ENCODE measurements around the gene CDH24. TPM values are rescaled to one million over a fixed set of nuclear protein-coding genes. Genes with fewer than 3 reads are reported as not detected.

CDH24 gene
- total and polyA plus RNA-seq, 2 of the 13 experiments (the other 11 are each of a cell fraction or from before 2014, with no cell fraction given), result 0.69 to 0.99 TPM

- no peak for TF ChIP-seq ZNF207 (IDR thresholded peaks at IDR 0.05; ENCODE audit: borderline replicate concordance)
- no peak; the same call in 1 of the 2 replicates for TF ChIP-seq DPF2 (CRISPR knock-in tag; IDR thresholded peaks at IDR 0.05; ENCODE audit: borderline replicate concordance, low read depth)
- peak; percentile 89 for TF ChIP-seq GATA4 (IDR thresholded peaks at IDR 0.05; ENCODE audit: borderline replicate concordance, low read depth)
- peak; percentile 100 for TF ChIP-seq ZNF788 (CRISPR knock-in tag; IDR thresholded peaks at IDR 0.05; ENCODE audit: borderline replicate concordance)
- peak; percentile 77 for TF ChIP-seq FOXO1 (CRISPR knock-in tag; IDR thresholded peaks at IDR 0.05)
- TF ChIP-seq MTA3 (CRISPR knock-in tag; IDR thresholded peaks at IDR 0.05), result peak; percentile 83; the same call in 1 of the 2 replicates
- TF ChIP-seq ZNF570 (CRISPR knock-in tag; IDR thresholded peaks at IDR 0.05; ENCODE audit: borderline replicate concordance), result no peak
- TF ChIP-seq ZNF777 (CRISPR knock-in tag; IDR thresholded peaks at IDR 0.05), result peak; percentile 83
- peak; percentile 99 for TF ChIP-seq ZNF451 (CRISPR knock-in tag; IDR thresholded peaks at IDR 0.05)
- TF ChIP-seq JUND (CRISPR knock-in tag; IDR thresholded peaks at IDR 0.05), result peak; percentile 87
- TF ChIP-seq CREBL2 (CRISPR knock-in tag; IDR thresholded peaks at IDR 0.05; ENCODE audit: borderline replicate concordance), result peak; percentile 97; the same call in 1 of the 2 replicates
- TF ChIP-seq CENPT (CRISPR knock-in tag; IDR thresholded peaks at IDR 0.05; ENCODE audit: low read depth), result peak; percentile 56; the same call in 1 of the 2 replicates
- no peak for TF ChIP-seq PHB2 (IDR thresholded peaks at IDR 0.05; ENCODE audit: partially characterized antibody)
- TF ChIP-seq SUZ12 (IDR thresholded peaks at IDR 0.05; ENCODE audit: low read depth, low read length), result no peak
- peak; percentile 99 for TF ChIP-seq FOXC1 (CRISPR knock-in tag; IDR thresholded peaks at IDR 0.05; ENCODE audit: borderline replicate concordance)
- TF ChIP-seq ZNF468 (CRISPR knock-in tag; IDR thresholded peaks at IDR 0.05), result no peak
- TF ChIP-seq NFATC3 (CRISPR knock-in tag; IDR thresholded peaks at IDR 0.05), result peak; percentile 93; the same call in 1 of the 2 replicates
- peak; percentile 100 for TF ChIP-seq MXD3 (CRISPR knock-in tag; IDR thresholded peaks at IDR 0.05)
- peak; percentile 87; the same call in 1 of the 2 replicates for TF ChIP-seq ZNF138 (CRISPR knock-in tag; IDR thresholded peaks at IDR 0.05; ENCODE audit: low read depth)
- no peak; the same call in 1 of the 2 replicates for TF ChIP-seq ZFP82 (CRISPR knock-in tag; IDR thresholded peaks at IDR 0.05; ENCODE audit: borderline replicate concordance)
- TF ChIP-seq ZNF253 (CRISPR knock-in tag; IDR thresholded peaks at IDR 0.05; ENCODE audit: borderline replicate concordance), result peak; percentile 99
- TF ChIP-seq CENPBD1 (CRISPR knock-in tag; IDR thresholded peaks at IDR 0.05; ENCODE audit: borderline replicate concordance, low read depth), result peak; percentile 98; the same call in 1 of the 2 replicates
- peak; percentile 75; the same call in 1 of the 2 replicates for TF ChIP-seq SIX4 (CRISPR knock-in tag; IDR thresholded peaks at IDR 0.05)
- TF ChIP-seq PITX1 (CRISPR knock-in tag; IDR thresholded peaks at IDR 0.05), result peak; percentile 92
- no peak for TF ChIP-seq EHMT2 (IDR thresholded peaks at IDR 0.05; ENCODE audit: borderline replicate concordance, low read depth, low read length)
- peak; percentile 99 for TF ChIP-seq ZNF510 (CRISPR knock-in tag; IDR thresholded peaks at IDR 0.05; ENCODE audit: low read depth)
- peak; percentile 98 for TF ChIP-seq E2F1 (CRISPR knock-in tag; IDR thresholded peaks at IDR 0.05)
- peak; percentile 99 for TF ChIP-seq MEIS2 (CRISPR knock-in tag; IDR thresholded peaks at IDR 0.05)
- peak; percentile 99 for TF ChIP-seq IKZF4 (CRISPR knock-in tag; IDR thresholded peaks at IDR 0.05; ENCODE audit: borderline replicate concordance, low read depth, not compliant biosample characterization)
Observed at GRCh38 chr14:23006544-23007419, 50.5 kb downstream of the CDH24 start (continued).
